RWPE1 (cell line): ENCODE results near the gene SHISA7.

ENCODE experiments used
- CTCF ChIA-PET: fragments of 350-600 bp; sonication (Branson Sonifier 250); formaldehyde crosslinking; extraction: SDS; loops from one replicate; lab custom pipeline; 2021; lab: Yijun Ruan, JAX
- POLR2A ChIA-PET: fragments of 400-600 bp; formaldehyde crosslinking; extraction: SDS; loops from one replicate; lab custom pipeline; 2020; ENCODE audit warnings: antibody characterized with exemption; ENCODE audit not compliant: low non-redundant PET; lab: Yijun Ruan, JAX
- DNase-seq: peaks from one replicate; pipeline ENCODE4 v3.0.0; 2012; ENCODE audit warnings: low spot score
- H3K27ac ChIP-seq: fragments of 450-650 bp; 2 replicates; pipeline ENCODE4 v1.5.1; 2017
- CTCF ChIP-seq: fragments of 450-650 bp; conservative IDR thresholded peaks from 2 replicates; pipeline ENCODE4 v1.5.1; 2017; ENCODE audit warnings: low read depth, mild to moderate bottlenecking

SHISA7 gene

GRCh38 chr19:55459950-55460657 lies 17.0 kb upstream of the SHISA7 start:
- POLR2A ChIA-PET, result no interaction called here
- no peak for TF ChIP-seq CTCF
- CTCF ChIA-PET, result no interaction called here
- peak overlapping the region; percentile 88 for H3K27ac ChIP-seq
- DNase-seq, result no peak

- no peak for TF ChIP-seq CTCF
- no peak for DNase-seq
- ChIA-PET POLR2A (no interaction called here), CTCF (interaction anchor here (1.6 kb wide), 1 partner anchor 8 kb away, joined by 9 read pairs; no protein-coding TSS in a partner anchor)
- peak overlapping the region; percentile 57 for H3K27ac ChIP-seq
Observed at GRCh38 chr19:55459551-55459949, 16.4 kb upstream of the SHISA7 start.

GRCh38 chr19:55457683-55458457 lies 14.8 kb upstream of the SHISA7 start:
- no peak for DNase-seq
- POLR2A ChIA-PET, result no interaction called here
- TF ChIP-seq CTCF, result no peak
- CTCF ChIA-PET, result interaction anchor here (1.6 kb wide), 1 partner anchor 10 kb away, joined by 9 read pairs; no protein-coding TSS in a partner anchor
- H3K27ac ChIP-seq, result peak overlapping the region; percentile 57

- TF ChIP-seq CTCF, result no peak
- H3K27ac ChIP-seq, result peak overlapping the region; percentile 57
- ChIA-PET POLR2A (no interaction called here), CTCF (no interaction called here)
- DNase-seq, result no peak
Observed at GRCh38 chr19:55456347-55456746, 13.2 kb upstream of the SHISA7 start.

- TF ChIP-seq CTCF, result no peak
- no peak overlapping the region for H3K27ac ChIP-seq
- CTCF ChIA-PET, result no interaction called here
- no peak for DNase-seq
- POLR2A ChIA-PET, result interaction anchor here (0.5 kb wide), 1 partner anchor 80 kb away, joined by 6 read pairs; no protein-coding TSS in a partner anchor
Observed at GRCh38 chr19:55455576-55456235, 12.6 kb upstream of the SHISA7 start.

- peak; percentile 42 for DNase-seq
- H3K27ac ChIP-seq, result no peak overlapping the region
- POLR2A ChIA-PET, result interaction anchor here (0.5 kb wide), 1 partner anchor 79 kb away, joined by 6 read pairs; no protein-coding TSS in a partner anchor
- TF ChIP-seq CTCF, result peak; percentile 73
- CTCF ChIA-PET, result no interaction called here
Observed at GRCh38 chr19:55454787-55455243, 11.7 kb upstream of the SHISA7 start.
